Gastroesophageal sphincter (tissue), 3 donors: Measurements from ENCODE around the gene CCS.

Experiments used
- POLR2A ChIP-seq, 2 donors: fragments of 450-650 bp; IDR thresholded peaks; one replicate each; pipeline ENCODE4 v1.6.1; 2017; ENCODE audit warnings: antibody characterized with exemption in 2 of 2, mild to moderate bottlenecking in 2 of 2, moderate library complexity in 1 of 2
- TF ChIP-seq, protein P1 (sequence below), 4 experiments: fragments of 200-600 bp in 2 of 4; fragments of 450-650 bp in 2 of 4; sonication (generic) in 1 of 4; IDR thresholded peaks; one replicate each; pipeline ENCODE4 v1.5.1; 2017 to 2019; ENCODE audit warnings: antibody characterized with exemption in 4 of 4, mild to moderate bottlenecking in 2 of 4, moderate library complexity in 2 of 4

DNA sequence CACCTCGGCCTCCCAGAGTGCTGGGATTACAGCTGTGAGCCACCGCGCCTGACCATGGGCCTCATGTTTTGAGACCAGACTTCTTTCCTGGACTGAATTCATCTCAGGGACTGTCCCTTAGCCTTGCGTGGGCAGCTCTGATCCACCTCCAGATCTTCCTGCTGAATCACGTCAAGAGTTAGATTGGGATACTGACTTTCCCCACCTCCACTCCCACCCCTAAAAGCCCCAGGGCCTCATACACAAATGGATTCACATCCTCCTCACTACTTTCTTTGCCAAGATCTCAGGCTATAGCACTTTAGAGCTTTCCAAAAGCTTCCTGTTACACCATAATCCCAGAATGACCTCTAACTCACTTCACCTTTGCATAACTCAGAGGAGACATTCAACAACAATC, 12.2 kb upstream of the CCS start:
- TF ChIP-seq POLR2A (IDR thresholded peaks at IDR 0.05), result no peak
- TF ChIP-seq, protein P1, sequence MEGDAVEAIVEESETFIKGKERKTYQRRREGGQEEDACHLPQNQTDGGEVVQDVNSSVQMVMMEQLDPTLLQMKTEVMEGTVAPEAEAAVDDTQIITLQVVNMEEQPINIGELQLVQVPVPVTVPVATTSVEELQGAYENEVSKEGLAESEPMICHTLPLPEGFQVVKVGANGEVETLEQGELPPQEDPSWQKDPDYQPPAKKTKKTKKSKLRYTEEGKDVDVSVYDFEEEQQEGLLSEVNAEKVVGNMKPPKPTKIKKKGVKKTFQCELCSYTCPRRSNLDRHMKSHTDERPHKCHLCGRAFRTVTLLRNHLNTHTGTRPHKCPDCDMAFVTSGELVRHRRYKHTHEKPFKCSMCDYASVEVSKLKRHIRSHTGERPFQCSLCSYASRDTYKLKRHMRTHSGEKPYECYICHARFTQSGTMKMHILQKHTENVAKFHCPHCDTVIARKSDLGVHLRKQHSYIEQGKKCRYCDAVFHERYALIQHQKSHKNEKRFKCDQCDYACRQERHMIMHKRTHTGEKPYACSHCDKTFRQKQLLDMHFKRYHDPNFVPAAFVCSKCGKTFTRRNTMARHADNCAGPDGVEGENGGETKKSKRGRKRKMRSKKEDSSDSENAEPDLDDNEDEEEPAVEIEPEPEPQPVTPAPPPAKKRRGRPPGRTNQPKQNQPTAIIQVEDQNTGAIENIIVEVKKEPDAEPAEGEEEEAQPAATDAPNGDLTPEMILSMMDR (IDR thresholded peaks at IDR 0.05), result no peak
